Right cardiac atrium (tissue), 5 donors: ENCODE results near the gene PIK3CB. TPM values are rescaled to one million over a fixed set of nuclear protein-coding genes. Genes with fewer than 3 reads are reported as not detected.
"Not testable (repeated sequence)": the region's sequence is repeated elsewhere in the genome, so short reads cannot be mapped to it uniquely, and the experiment has no call there.

Experiments
- ATAC-seq, 2 donors: fragments of 200-7000 bp; cut with Tn5 transposase; one replicate each; pipeline versions ENCODE4 v1.8.0 to v1.9.1; 2020; ENCODE audit warnings: moderate library complexity in 2 of 2, mild to moderate bottlenecking in 1 of 2
- DNase-seq, 3 donors: peaks; one replicate each; pipeline ENCODE4 v3.0.0-alpha.2; 2020
- H3K27ac ChIP-seq: one replicate; pipeline ENCODE4 v1.5.1; 2013; ENCODE audit warnings: mild to moderate bottlenecking, low read length, control low read depth, moderate library complexity
- H3K27me3 ChIP-seq: one replicate; pipeline ENCODE4 v1.6.1; 2013; ENCODE audit not compliant: control insufficient read depth, insufficient read depth
- H3K4me1 ChIP-seq: one replicate; pipeline ENCODE4 v1.6.1; 2013; ENCODE audit warnings: low read length; ENCODE audit not compliant: control insufficient read depth, insufficient read depth
- H3K4me3 ChIP-seq: one replicate; pipeline ENCODE4 v1.5.1; 2013; ENCODE audit warnings: low read length, control low read depth
- H3K9me3 ChIP-seq: one replicate; pipeline ENCODE4 v1.6.1; 2013; ENCODE audit warnings: low read length; ENCODE audit not compliant: control insufficient read depth
- WGBS: extraction: QIAGEN DNeasy Blood & Tissue Kit; methylation state at CpG from one replicate; pipeline ENCODE4 v1.1.7; 2013; 5-methylcytosine and 5-hydroxymethylcytosine counted together
- intact Hi-C, 4 donors: fragments of 100-400 bp; cut with DNase I; formaldehyde crosslinking; loops; one replicate each; pipeline versions ENCODE4 v1.11.0 to v1.14.0; 2022 to 2023
- polyA plus RNA-seq: library from polyadenylated mRNA; stranded (reverse); fragments of 200-250 nt; gene quantifications from one replicate; pipeline ENCODE4 v1.2.3, GENCODE V29; 2013
- total RNA-seq, 4 donors: library from RNA; stranded (reverse); fragmentation: NEBNext Ultra II Directional; extraction: Animal tissue kit (Norgen Biotek cat#: 25700); gene quantifications; one replicate each; pipeline ENCODE4 v1.2.1, GENCODE V29; 2021
- donor health status: healthy with polysubstance abuse.
- donor health status: DM: no; HTN: yes; CAD: no.
- donor health status: DM: no; HTN: no; CAD: no.
- donor health status: DM: no; HTN: yes; CAD: no; lungs with severe emphysema.
- donor health status: DM: yes; HTN: yes; CAD: no.

PIK3CB gene
- total and polyA plus RNA-seq, 5 donors = 12.6 to 33.2 (median 31.9) TPM

- DNase-seq = no peak
- intact Hi-C loops = no loop called here
- 97% methylated on average over 4 of the region's 4 CpGs for WGBS
- Histone ChIP-seq H3K4me3 (no peak overlapping the region), H3K4me1 (peaks cover 6% of the 10 kb centered on the region), H3K27me3 (no peaks in the 10 kb centered on the region), H3K9me3 (no peaks in the 10 kb centered on the region), H3K27ac (peak overlapping the region; percentile 96)
- no peak for ATAC-seq
Observed at GRCh38 chr3:138863776-138864113, 29.0 kb upstream of the PIK3CB start.

- Histone ChIP-seq H3K27ac (peak overlapping the region; percentile 96), H3K4me1 (peaks cover 6% of the 10 kb centered on the region), H3K27me3 (no peaks in the 10 kb centered on the region), H3K9me3 (no peaks in the 10 kb centered on the region), H3K4me3 (no peak overlapping the region)
- ATAC-seq (peak; percentile 84 to 94), DNase-seq (peak; percentile 29 to 57 (median 32))
- intact Hi-C loops = no loop called here
- WGBS = 27% methylated on average over 11 of the region's 11 CpGs
Observed at GRCh38 chr3:138862924-138863775, 28.4 kb upstream of the PIK3CB start.

- ATAC-seq = peak; percentile 79 to 87
- intact Hi-C loops = no loop called here
- 40% methylated on average over 4 of the region's 4 CpGs for WGBS
- no peak for DNase-seq
- Histone ChIP-seq H3K9me3 (no peaks in the 10 kb centered on the region), H3K27ac (peak overlapping the region; percentile 96), H3K4me1 (peaks cover 6% of the 10 kb centered on the region), H3K27me3 (no peaks in the 10 kb centered on the region), H3K4me3 (no peak overlapping the region)
Observed at GRCh38 chr3:138862531-138862923, 27.8 kb upstream of the PIK3CB start.

GRCh38 chr3:138861798-138862197, 27.1 kb upstream of the PIK3CB start:
- intact Hi-C loops = no loop called here
- no peak overlapping the region for H3K27ac ChIP-seq
- ATAC-seq = no peak
- H3K9me3 ChIP-seq = no peaks in the 10 kb centered on the region
- H3K4me3 ChIP-seq = no peak overlapping the region
- no peaks in the 10 kb centered on the region for H3K27me3 ChIP-seq
- DNase-seq = no peak
- WGBS = 80% methylated on average over 5 of the region's 5 CpGs
- peaks cover 6% of the 10 kb centered on the region for H3K4me1 ChIP-seq

- intact Hi-C loops = no loop called here
- WGBS = 78% methylated on average over 3 of the region's 3 CpGs
- H3K4me3 ChIP-seq = no peak overlapping the region
- ATAC-seq (no peak), DNase-seq (no peak)
- H3K27me3 ChIP-seq = no peaks in the 10 kb centered on the region
- H3K4me1 ChIP-seq = peaks cover 1% of the 10 kb centered on the region
- H3K27ac ChIP-seq = no peak overlapping the region
- H3K9me3 ChIP-seq = no peaks in the 10 kb centered on the region
Observed at GRCh38 chr3:138856799-138857198, 22.1 kb upstream of the PIK3CB start.

- Histone ChIP-seq H3K27me3 (no peaks in the 10 kb centered on the region), H3K4me1 (no peaks in the 10 kb centered on the region), H3K4me3 (no peak overlapping the region), H3K9me3 (no peaks in the 10 kb centered on the region), H3K27ac (no peak overlapping the region)
- DNase-seq (no peak), ATAC-seq (no peak)
- 92% methylated on average over 7 of the region's 7 CpGs for WGBS
- intact Hi-C loops = no loop called here
Observed at GRCh38 chr3:138854940-138855339, 20.2 kb upstream of the PIK3CB start.

GRCh38 chr3:138854204-138854603, 19.5 kb upstream of the PIK3CB start:
- H3K4me3 ChIP-seq = no peak overlapping the region
- 56% methylated on average over 3 of the region's 3 CpGs for WGBS
- H3K9me3 ChIP-seq = no peaks in the 10 kb centered on the region
- DNase-seq (no peak), ATAC-seq (no peak)
- H3K4me1 ChIP-seq = no peaks in the 10 kb centered on the region
- H3K27ac ChIP-seq = no peak overlapping the region
- intact Hi-C loops = no loop called here
- H3K27me3 ChIP-seq = no peaks in the 10 kb centered on the region

- Histone ChIP-seq H3K4me3 (no peak overlapping the region), H3K27ac (no peak overlapping the region), H3K9me3 (no peaks in the 10 kb centered on the region), H3K27me3 (no peaks in the 10 kb centered on the region), H3K4me1 (no peaks in the 10 kb centered on the region)
- ATAC-seq = no peak
- 63% methylated on average over 3 of the region's 3 CpGs for WGBS
- DNase-seq = peak in 1 of 3 donors; percentile 64
- intact Hi-C loops = no loop called here
Observed at GRCh38 chr3:138850151-138850550, 15.4 kb upstream of the PIK3CB start.

GRCh38 chr3:138849222-138849940, 14.7 kb upstream of the PIK3CB start:
- 91% methylated on average over 2 of the region's 2 CpGs for WGBS
- Histone ChIP-seq H3K27ac (no peak overlapping the region), H3K4me1 (no peaks in the 10 kb centered on the region), H3K27me3 (no peaks in the 10 kb centered on the region), H3K9me3 (no peaks in the 10 kb centered on the region), H3K4me3 (no peak overlapping the region)
- ATAC-seq = no peak
- intact Hi-C loops = loop anchor here in 1 of 4 donors (10.0 kb wide), 1 partner anchor 55 kb away; no protein-coding TSS in a partner anchor
- DNase-seq = no peak

GRCh38 chr3:138848696-138849095, 14.0 kb upstream of the PIK3CB start:
- intact Hi-C loops = loop anchor here in 1 of 4 donors (10.0 kb wide), 1 partner anchor 56 kb away; no protein-coding TSS in a partner anchor
- Histone ChIP-seq H3K4me1 (no peaks in the 10 kb centered on the region), H3K27ac (no peak overlapping the region), H3K27me3 (no peaks in the 10 kb centered on the region), H3K4me3 (no peak overlapping the region), H3K9me3 (no peaks in the 10 kb centered on the region)
- ATAC-seq (no peak), DNase-seq (no peak)
- WGBS = 93% methylated on average over 4 of the region's 4 CpGs

GRCh38 chr3:138846824-138847223, 12.1 kb upstream of the PIK3CB start:
- 95% methylated on average over 1 of the region's 1 CpG for WGBS
- DNase-seq = not testable (repeated sequence)
- intact Hi-C loops = loop anchor here in 1 of 4 donors (10.0 kb wide), 1 partner anchor 58 kb away; no protein-coding TSS in a partner anchor

More at GRCh38 chr3:138846824-138847223, 12.1 kb upstream of the PIK3CB start:
- not testable (repeated sequence) for H3K4me1 ChIP-seq, ATAC-seq, H3K27me3 ChIP-seq, H3K27ac ChIP-seq, H3K4me3 ChIP-seq, H3K9me3 ChIP-seq
